HCT116 (cell line): ENCODE results near the gene NNAT. TPM values are rescaled to one million over a fixed set of nuclear protein-coding genes. Genes with fewer than 3 reads are reported as not detected.

Experiments used
- ATAC-seq: fragments of 200-7000 bp; cut with Tn5 transposase; 2 replicates; pipeline ENCODE4 v1.9.1; 2020; ENCODE audit warnings: mild to moderate bottlenecking, moderate library complexity
- BruUV-seq: library from RNA; stranded (reverse); fragments of 400-500 nt; replicated peaks from 2 replicates; lab custom pipeline; 2021; lab: Mats Ljungman, UMichigan
- CTCF ChIA-PET: fragments of 300-600 bp; sonication (Branson Sonifier 250); formaldehyde crosslinking; loops from one replicate; lab custom pipeline; 2021; ENCODE audit warnings: antibody characterized with exemption; lab: Charles Lee
- POLR2A ChIA-PET: fragments of 300-600, 350-600 bp; sonication (Branson Sonifier 250); formaldehyde crosslinking; loops from one replicate; lab custom pipeline; 2021; ENCODE audit warnings: antibody characterized with exemption; lab: Charles Lee
- RAD21 ChIA-PET, 2 experiments: fragments of 300-600 bp; sonication (Branson Sonifier 250); formaldehyde crosslinking; loops; one replicate each; lab custom pipeline; 2023; ENCODE audit warnings: low total read pairs in 2 of 2; ENCODE audit not compliant: uncharacterized antibody in 2 of 2, unreplicated experiment in 2 of 2, low non-redundant PET in 1 of 2; lab: Charles Lee
- DNase-seq: peaks from one replicate; pipeline ENCODE4 v3.0.0-alpha.2; 2010; ENCODE audit warnings: low read depth, low spot score
- H2AFZ ChIP-seq: fragments of 200-600 bp; shearing (Covaris generic), sonication (generic); 2 replicates; pipeline ENCODE4 v1.6.1; 2017; ENCODE audit warnings: low read depth, mixed run types, mixed read lengths, antibody characterized with exemption, low read length; ENCODE audit not compliant: poor library complexity, severe bottlenecking
- H3K27ac ChIP-seq: 2 replicates; pipeline ENCODE4 v1.5.1; 2012; ENCODE audit warnings: low read depth, low read length
- H3K27me3 ChIP-seq: fragments of 200-600 bp; sonication (generic); 2 replicates; pipeline ENCODE4 v1.6.1; 2016; ENCODE audit warnings: mixed run types, low read length, mixed read lengths; ENCODE audit not compliant: insufficient read depth
- H3K36me3 ChIP-seq, 2 experiments: fragments of 200-500 bp in 1 of 2; fragments of 200-600 bp in 1 of 2; sonication (Bioruptor generic) in 1 of 2; sonication (generic) in 1 of 2; 2 replicates each; pipeline versions ENCODE4 v1.5.1 to v1.6.1; 2014 to 2016; ENCODE audit warnings: low read length in 2 of 2, inconsistent platforms in 1 of 2, mixed read lengths in 1 of 2, mixed run types in 1 of 2; ENCODE audit not compliant: insufficient read depth in 2 of 2, control insufficient read depth in 1 of 2
- H3K4me1 ChIP-seq, 2 experiments: fragments of 200-600 bp in 1 of 2; sonication (generic) in 1 of 2; 2 replicates each; pipeline versions ENCODE4 v1.5.1 to v1.6.1; 2012 to 2017; ENCODE audit warnings: low read length in 2 of 2, inconsistent platforms in 1 of 2, mild to moderate bottlenecking in 1 of 2, mixed read lengths in 1 of 2, mixed run types in 1 of 2, moderate library complexity in 1 of 2; ENCODE audit not compliant: insufficient read depth in 2 of 2, control insufficient read depth in 1 of 2
- H3K4me2 ChIP-seq: fragments of 200-600 bp; sonication (generic); 2 replicates; pipeline ENCODE4 v1.6.1; 2017; ENCODE audit warnings: mixed run types, low read length, mixed read lengths
- H3K4me3 ChIP-seq, 2 experiments: fragments of 200-600 bp in 1 of 2; sonication (generic) in 1 of 2; replicated peaks in 1 of 2; 2 replicates each; pipeline ENCODE4 v1.5.1; 2011 to 2016; ENCODE audit warnings: low read length in 2 of 2, control low read depth in 1 of 2, low read depth in 1 of 2, mild to moderate bottlenecking in 1 of 2, mixed read lengths in 1 of 2, mixed run types in 1 of 2
- H3K79me2 ChIP-seq: fragments of 200-600 bp; sonication (generic); 2 replicates; pipeline ENCODE4 v1.6.1; 2017; ENCODE audit warnings: mild to moderate bottlenecking, mixed run types, low read length, moderate library complexity, mixed read lengths; ENCODE audit not compliant: insufficient read depth
- H3K9ac ChIP-seq: fragments of 200-600 bp; sonication (generic); 2 replicates; pipeline ENCODE4 v1.6.1; 2016; ENCODE audit warnings: low read length, mixed read lengths
- H3K9me2 ChIP-seq: fragments of 200-600 bp; sonication (generic), shearing (Covaris generic); 2 replicates; pipeline ENCODE4 v1.6.1; 2017; ENCODE audit warnings: mixed run types, mild to moderate bottlenecking, moderate library complexity; ENCODE audit not compliant: insufficient read depth
- H3K9me3 ChIP-seq, 2 experiments: fragments of 200-500 bp in 1 of 2; fragments of 200-600 bp in 1 of 2; sonication (Bioruptor generic) in 1 of 2; sonication (generic) in 1 of 2; 2 replicates each; pipeline ENCODE4 v1.6.1; 2014 to 2017; ENCODE audit warnings: low read length in 2 of 2, mixed read lengths in 2 of 2, inconsistent platforms in 1 of 2, low read depth in 1 of 2, mild to moderate bottlenecking in 1 of 2, mixed run types in 1 of 2, moderate library complexity in 1 of 2; ENCODE audit not compliant: control insufficient read depth in 1 of 2, insufficient read depth in 1 of 2
- H4K20me1 ChIP-seq: fragments of 200-600 bp; sonication (generic), shearing (Covaris generic); 2 replicates; pipeline ENCODE4 v1.6.1; 2017; ENCODE audit warnings: mixed run types, mild to moderate bottlenecking, moderate library complexity; ENCODE audit not compliant: insufficient read depth
- CEBPB ChIP-seq: IDR thresholded peaks from 2 replicates; pipeline ENCODE4 v1.6.1; 2012; ENCODE audit warnings: low read depth
- ELF1 ChIP-seq: IDR thresholded peaks from 2 replicates; pipeline ENCODE4 v1.6.1; 2012; ENCODE audit warnings: low read depth, borderline replicate concordance
- EZH2 ChIP-seq: fragments of 200-600 bp; sonication (generic); IDR thresholded peaks from 2 replicates; pipeline ENCODE4 v1.6.1; 2017; ENCODE audit warnings: antibody characterized with exemption, mixed run types
- MAX ChIP-seq: IDR thresholded peaks from 2 replicates; pipeline ENCODE4 v1.6.1; 2012
- RAD21 ChIP-seq: IDR thresholded peaks from 2 replicates; pipeline ENCODE4 v1.6.1; 2012; ENCODE audit warnings: low read depth, mild to moderate bottlenecking
- SIN3A ChIP-seq: IDR thresholded peaks from 2 replicates; pipeline ENCODE4 v1.6.1; 2012; ENCODE audit warnings: low read depth
- ZFX ChIP-seq: fragments of 450-650 bp; IDR thresholded peaks from 2 replicates; pipeline ENCODE4 v1.6.1; 2017
- intact Hi-C: fragments of 100-400 bp; cut with micrococcal nuclease; formaldehyde crosslinking; loops from 2 replicates; pipeline ENCODE4 v1.10.0; 2022
- total RNA-seq: library from RNA; stranded (reverse); gene quantifications from one replicate; pipeline ENCODE4 v1.2.1, GENCODE V29; 2021; ENCODE audit not compliant: unreplicated experiment
- TF ChIP-seq, protein P1 (sequence below): IDR thresholded peaks from 2 replicates; pipeline ENCODE4 v1.6.1; 2012; ENCODE audit warnings: low read depth

The NNAT gene
- total RNA-seq, 1 experiment from 2014 or later, result not detected

DNA sequence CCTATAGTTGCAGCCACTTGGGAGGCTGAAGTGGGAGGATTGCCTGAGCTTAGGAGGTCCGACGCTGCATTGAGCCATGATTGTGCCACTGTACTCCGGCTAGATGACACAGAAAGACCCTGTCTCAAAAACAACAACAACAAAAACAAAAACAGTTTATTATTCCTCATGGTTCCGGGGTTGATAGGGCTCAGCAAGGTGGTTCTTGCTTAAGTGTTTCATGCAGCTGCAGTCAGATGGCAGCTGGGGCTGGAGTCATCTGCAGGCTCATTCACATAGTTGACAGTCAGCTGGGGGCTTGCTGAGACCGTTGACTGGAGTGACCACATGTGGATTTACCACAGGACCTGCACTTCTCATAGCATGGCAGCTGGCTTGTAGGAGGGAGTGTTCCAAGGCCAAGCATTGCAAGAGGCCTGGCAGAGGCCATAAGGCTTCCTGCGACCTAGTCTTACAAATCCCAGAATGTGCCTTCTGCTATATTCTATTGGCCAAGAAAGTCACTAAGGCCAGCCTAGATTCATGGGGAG, 28.9 kb upstream of the NNAT start:
- no peak overlapping the region for H3K27ac ChIP-seq
- CTCF ChIA-PET, result no interaction called here
- TF ChIP-seq CEBPB (no peak), ZFX (no peak), EZH2 (no peak), SIN3A (no peak), RAD21 (no peak), MAX (no peak), ELF1 (no peak)
- TF ChIP-seq, protein P1, sequence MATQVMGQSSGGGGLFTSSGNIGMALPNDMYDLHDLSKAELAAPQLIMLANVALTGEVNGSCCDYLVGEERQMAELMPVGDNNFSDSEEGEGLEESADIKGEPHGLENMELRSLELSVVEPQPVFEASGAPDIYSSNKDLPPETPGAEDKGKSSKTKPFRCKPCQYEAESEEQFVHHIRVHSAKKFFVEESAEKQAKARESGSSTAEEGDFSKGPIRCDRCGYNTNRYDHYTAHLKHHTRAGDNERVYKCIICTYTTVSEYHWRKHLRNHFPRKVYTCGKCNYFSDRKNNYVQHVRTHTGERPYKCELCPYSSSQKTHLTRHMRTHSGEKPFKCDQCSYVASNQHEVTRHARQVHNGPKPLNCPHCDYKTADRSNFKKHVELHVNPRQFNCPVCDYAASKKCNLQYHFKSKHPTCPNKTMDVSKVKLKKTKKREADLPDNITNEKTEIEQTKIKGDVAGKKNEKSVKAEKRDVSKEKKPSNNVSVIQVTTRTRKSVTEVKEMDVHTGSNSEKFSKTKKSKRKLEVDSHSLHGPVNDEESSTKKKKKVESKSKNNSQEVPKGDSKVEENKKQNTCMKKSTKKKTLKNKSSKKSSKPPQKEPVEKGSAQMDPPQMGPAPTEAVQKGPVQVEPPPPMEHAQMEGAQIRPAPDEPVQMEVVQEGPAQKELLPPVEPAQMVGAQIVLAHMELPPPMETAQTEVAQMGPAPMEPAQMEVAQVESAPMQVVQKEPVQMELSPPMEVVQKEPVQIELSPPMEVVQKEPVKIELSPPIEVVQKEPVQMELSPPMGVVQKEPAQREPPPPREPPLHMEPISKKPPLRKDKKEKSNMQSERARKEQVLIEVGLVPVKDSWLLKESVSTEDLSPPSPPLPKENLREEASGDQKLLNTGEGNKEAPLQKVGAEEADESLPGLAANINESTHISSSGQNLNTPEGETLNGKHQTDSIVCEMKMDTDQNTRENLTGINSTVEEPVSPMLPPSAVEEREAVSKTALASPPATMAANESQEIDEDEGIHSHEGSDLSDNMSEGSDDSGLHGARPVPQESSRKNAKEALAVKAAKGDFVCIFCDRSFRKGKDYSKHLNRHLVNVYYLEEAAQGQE, result no peak
- TF ChIP-seq, all 23 proteins: peak for 0
- H2AFZ ChIP-seq, result no peak overlapping the region
- no peaks in the 10 kb centered on the region for H3K9me3 ChIP-seq
- no peak overlapping the region for H3K4me2 ChIP-seq
- H3K4me1 ChIP-seq, result no peaks in the 10 kb centered on the region
- no peaks in the 10 kb centered on the region for H3K36me3 ChIP-seq
- POLR2A ChIA-PET, result interaction anchor here (0.7 kb wide), 1 partner anchor 316 kb away, joined by 3 read pairs; no protein-coding TSS in a partner anchor
- no peak overlapping the region for H3K9ac ChIP-seq
- no peak overlapping the region for H3K4me3 ChIP-seq
- DNase-seq, result no peak
- RAD21 ChIA-PET, result no interaction called here
- no peaks in the 10 kb centered on the region for H4K20me1 ChIP-seq
- no peak for ATAC-seq
- no TSS peak for BruUV-seq
- intact Hi-C loops, result no loop called here
- no peaks in the 10 kb centered on the region for H3K9me2 ChIP-seq
- no peaks in the 10 kb centered on the region for H3K79me2 ChIP-seq
- H3K27me3 ChIP-seq, result no peaks in the 10 kb centered on the region
